ENCODE data around the gene NVL. TPM values are rescaled to one million over a fixed set of nuclear protein-coding genes. Genes with fewer than 3 reads are reported as not detected.
"Not testable (repeated sequence)": the region's sequence is repeated elsewhere in the genome, so short reads cannot be mapped to it uniquely, and the experiment has no call there.

The NVL gene
- total RNA-seq, 1 donor from 2014 or later, result 18.7 TPM

- no peak for DNase-seq (ENCODE audit: low spot score)
- Mint-ChIP-seq H3K27me3 (ENCODE audit: low read depth) (no peaks in the 10 kb centered on the region), H3K9me3 (ENCODE audit: low read depth) (no peaks in the 10 kb centered on the region), H3K27ac (ENCODE audit: unreplicated experiment) (no peak overlapping the region), H3K36me3 (ENCODE audit: low read depth) (no peaks in the 10 kb centered on the region), H3K4me3 (ENCODE audit: unreplicated experiment) (no peak overlapping the region), H3K4me1 (ENCODE audit: low read depth) (peaks cover 7% of the 10 kb centered on the region)
- TF ChIP-seq CTCF (IDR thresholded peaks at IDR 0.05), result no peak
These were observed 113.6 kb downstream of the NVL start for GRCh38 chr1:224216382-224216781.

- H3K27me3 Mint-ChIP-seq (ENCODE audit: low read depth), result no peaks in the 10 kb centered on the region
- TF ChIP-seq CTCF (IDR thresholded peaks at IDR 0.05), result no peak
- H3K27ac Mint-ChIP-seq (ENCODE audit: unreplicated experiment), result no peak overlapping the region
- no peaks in the 10 kb centered on the region for H3K9me3 Mint-ChIP-seq (ENCODE audit: low read depth)
- no peaks in the 10 kb centered on the region for H3K36me3 Mint-ChIP-seq (ENCODE audit: low read depth)
- peaks cover 9% of the 10 kb centered on the region for H3K4me1 Mint-ChIP-seq (ENCODE audit: low read depth)
- DNase-seq (ENCODE audit: low spot score), result no peak
- no peak overlapping the region for H3K4me3 Mint-ChIP-seq (ENCODE audit: unreplicated experiment)
These were observed 116.4 kb downstream of the NVL start for GRCh38 chr1:224213438-224214119.

- no peak overlapping the region for H3K27ac Mint-ChIP-seq (ENCODE audit: unreplicated experiment)
- H3K4me1 Mint-ChIP-seq (ENCODE audit: low read depth), result peaks cover 9% of the 10 kb centered on the region
- no peaks in the 10 kb centered on the region for H3K36me3 Mint-ChIP-seq (ENCODE audit: low read depth)
- no peak overlapping the region for H3K4me3 Mint-ChIP-seq (ENCODE audit: unreplicated experiment)
- no peak for TF ChIP-seq CTCF (IDR thresholded peaks at IDR 0.05)
- no peaks in the 10 kb centered on the region for H3K9me3 Mint-ChIP-seq (ENCODE audit: low read depth)
- no peak for DNase-seq (ENCODE audit: low spot score)
- H3K27me3 Mint-ChIP-seq (ENCODE audit: low read depth), result no peaks in the 10 kb centered on the region
These were observed 117.3 kb downstream of the NVL start for GRCh38 chr1:224212618-224213061.

GRCh38 chr1:224211206-224211962 is 118.6 kb downstream of the NVL start:
- Mint-ChIP-seq H3K9me3 (ENCODE audit: low read depth) (no peaks in the 10 kb centered on the region), H3K4me1 (ENCODE audit: low read depth) (peaks cover 9% of the 10 kb centered on the region), H3K4me3 (ENCODE audit: unreplicated experiment) (no peak overlapping the region), H3K27me3 (ENCODE audit: low read depth) (no peaks in the 10 kb centered on the region), H3K27ac (ENCODE audit: unreplicated experiment) (no peak overlapping the region), H3K36me3 (ENCODE audit: low read depth) (no peaks in the 10 kb centered on the region)
- no peak for TF ChIP-seq CTCF (IDR thresholded peaks at IDR 0.05)
- DNase-seq (ENCODE audit: low spot score), result no peak

GRCh38 chr1:224205931-224206538 is 123.9 kb downstream of the NVL start:
- H3K27ac Mint-ChIP-seq (ENCODE audit: unreplicated experiment), result peak overlapping the region; percentile 74
- DNase-seq (ENCODE audit: low spot score); H3K9me3 Mint-ChIP-seq (ENCODE audit: low read depth); H3K27me3 Mint-ChIP-seq (ENCODE audit: low read depth); H3K36me3 Mint-ChIP-seq (ENCODE audit: low read depth): not testable (repeated sequence)
- peak overlapping the region; percentile 40 for H3K4me3 Mint-ChIP-seq (ENCODE audit: unreplicated experiment)
- peaks cover 21% of the 10 kb centered on the region for H3K4me1 Mint-ChIP-seq (ENCODE audit: low read depth)

Data from chondrocyte (in vitro differentiated cells).